Measurements from ENCODE around the gene CCDC15. TPM values are rescaled to one million over a fixed set of nuclear protein-coding genes. Genes with fewer than 3 reads are reported as not detected.

CCDC15 gene
- total RNA-seq, 1 donor, result 2.2 TPM

DNA sequence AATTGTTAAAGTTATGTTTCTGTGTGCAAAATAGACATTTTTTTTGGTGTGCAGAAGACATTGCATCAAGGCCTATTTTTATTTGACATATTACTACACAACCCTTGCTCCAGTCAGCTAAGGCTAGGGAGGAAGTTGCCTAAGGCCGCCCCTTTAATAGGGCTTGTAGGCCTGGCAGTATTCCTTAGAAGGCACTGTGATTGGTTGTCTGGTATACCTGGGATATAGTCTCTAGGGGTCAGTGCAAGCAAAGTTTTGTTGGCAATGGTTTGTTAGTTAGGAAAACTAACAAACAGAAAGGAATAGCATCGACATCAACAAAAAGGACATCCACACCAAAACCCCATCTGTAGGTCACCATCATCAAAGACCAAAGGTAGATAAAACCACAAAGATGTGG, 16.9 kb downstream of the CCDC15 start:
- Histone ChIP-seq H3K4me1 (ENCODE audit: insufficient read depth, low read length) (no peaks in the 10 kb centered on the region), H3K4me3 (ENCODE audit: insufficient read depth, low read length) (no peak overlapping the region), H3K9me3 (ENCODE audit: low read depth, low read length) (no peaks in the 10 kb centered on the region), H2AFZ (ENCODE audit: low read length) (no peak overlapping the region), H4K20me1 (ENCODE audit: insufficient read depth, low read length) (no peaks in the 10 kb centered on the region), H3K4me2 (ENCODE audit: insufficient read depth, low read length) (no peak overlapping the region), H3K79me2 (ENCODE audit: insufficient read depth, low read length) (no peaks in the 10 kb centered on the region), H3K27me3 (ENCODE audit: insufficient read depth, low read length) (no peaks in the 10 kb centered on the region), H3K27ac (ENCODE audit: low read depth, low read length) (no peak overlapping the region), H3K36me3 (ENCODE audit: insufficient read depth, low read length) (no peaks in the 10 kb centered on the region)
- TF ChIP-seq, protein P1, sequence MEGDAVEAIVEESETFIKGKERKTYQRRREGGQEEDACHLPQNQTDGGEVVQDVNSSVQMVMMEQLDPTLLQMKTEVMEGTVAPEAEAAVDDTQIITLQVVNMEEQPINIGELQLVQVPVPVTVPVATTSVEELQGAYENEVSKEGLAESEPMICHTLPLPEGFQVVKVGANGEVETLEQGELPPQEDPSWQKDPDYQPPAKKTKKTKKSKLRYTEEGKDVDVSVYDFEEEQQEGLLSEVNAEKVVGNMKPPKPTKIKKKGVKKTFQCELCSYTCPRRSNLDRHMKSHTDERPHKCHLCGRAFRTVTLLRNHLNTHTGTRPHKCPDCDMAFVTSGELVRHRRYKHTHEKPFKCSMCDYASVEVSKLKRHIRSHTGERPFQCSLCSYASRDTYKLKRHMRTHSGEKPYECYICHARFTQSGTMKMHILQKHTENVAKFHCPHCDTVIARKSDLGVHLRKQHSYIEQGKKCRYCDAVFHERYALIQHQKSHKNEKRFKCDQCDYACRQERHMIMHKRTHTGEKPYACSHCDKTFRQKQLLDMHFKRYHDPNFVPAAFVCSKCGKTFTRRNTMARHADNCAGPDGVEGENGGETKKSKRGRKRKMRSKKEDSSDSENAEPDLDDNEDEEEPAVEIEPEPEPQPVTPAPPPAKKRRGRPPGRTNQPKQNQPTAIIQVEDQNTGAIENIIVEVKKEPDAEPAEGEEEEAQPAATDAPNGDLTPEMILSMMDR (IDR thresholded peaks at IDR 0.05; ENCODE audit: extremely low read depth, low read depth, low read length), result no peak
- DNase-seq (ENCODE audit: insufficient read length, low spot score, missing footprints), result peak; percentile 58

DNA sequence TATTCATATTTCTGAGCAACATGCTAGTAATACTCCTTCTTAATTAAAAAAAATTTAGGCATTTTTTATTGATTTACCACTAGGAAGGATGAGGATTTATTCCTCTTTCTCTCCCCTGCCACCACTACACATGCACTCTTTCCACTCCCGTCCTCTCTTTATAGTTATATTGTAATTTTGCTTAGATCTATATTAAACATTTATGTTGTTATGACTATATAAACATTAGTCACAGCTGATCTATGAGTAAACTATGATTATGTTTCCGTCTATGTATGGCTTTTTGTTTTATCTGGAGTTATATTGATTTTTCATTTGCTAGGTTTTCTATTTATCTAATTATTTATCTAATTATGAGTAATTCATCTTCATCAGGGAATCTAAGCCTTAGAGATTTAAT, 17.8 kb downstream of the CCDC15 start:
- Histone ChIP-seq H3K9me3 (ENCODE audit: low read depth, low read length) (no peaks in the 10 kb centered on the region), H3K36me3 (ENCODE audit: insufficient read depth, low read length) (no peaks in the 10 kb centered on the region), H2AFZ (ENCODE audit: low read length) (peak overlapping the region; percentile 20), H3K27ac (ENCODE audit: low read depth, low read length) (no peak overlapping the region), H3K79me2 (ENCODE audit: insufficient read depth, low read length) (no peaks in the 10 kb centered on the region), H3K27me3 (ENCODE audit: insufficient read depth, low read length) (no peaks in the 10 kb centered on the region), H3K4me2 (ENCODE audit: insufficient read depth, low read length) (no peak overlapping the region), H3K4me1 (ENCODE audit: insufficient read depth, low read length) (no peaks in the 10 kb centered on the region), H4K20me1 (ENCODE audit: insufficient read depth, low read length) (no peaks in the 10 kb centered on the region), H3K4me3 (ENCODE audit: insufficient read depth, low read length) (no peak overlapping the region)
- TF ChIP-seq, protein P1 (IDR thresholded peaks at IDR 0.05; ENCODE audit: extremely low read depth, low read depth, low read length), result no peak
- no peak for DNase-seq (ENCODE audit: insufficient read length, low spot score, missing footprints)

DNA sequence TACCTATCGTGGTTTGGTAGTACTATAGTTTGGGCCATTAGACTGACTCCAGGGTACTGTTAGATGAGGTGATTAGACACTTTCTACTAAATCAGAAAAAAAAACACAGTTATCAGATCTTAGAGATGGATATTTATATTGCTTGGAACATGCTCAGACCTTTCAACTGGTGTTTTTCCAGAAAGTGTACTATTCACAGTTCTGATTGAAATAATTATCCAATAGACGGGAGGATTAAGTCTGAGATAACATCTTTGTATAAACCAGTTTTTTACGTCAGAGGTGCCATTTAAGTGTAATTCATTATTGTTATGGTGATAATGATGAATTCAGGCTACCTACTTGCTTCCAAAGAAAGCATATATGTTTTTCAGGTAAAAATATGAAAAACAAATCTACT, 22.5 kb downstream of the CCDC15 start:
- no peak overlapping the region for H3K4me2 ChIP-seq (ENCODE audit: insufficient read depth, low read length)
- H3K27ac ChIP-seq (ENCODE audit: low read depth, low read length), result no peak overlapping the region
- DNase-seq (ENCODE audit: insufficient read length, low spot score, missing footprints), result no peak
- H3K79me2 ChIP-seq (ENCODE audit: insufficient read depth, low read length), result no peaks in the 10 kb centered on the region
- TF ChIP-seq, protein P1 (IDR thresholded peaks at IDR 0.05; ENCODE audit: extremely low read depth, low read depth, low read length), result no peak
- peaks cover under 1% of the 10 kb centered on the region for H3K9me3 ChIP-seq (ENCODE audit: low read depth, low read length)
- no peaks in the 10 kb centered on the region for H3K4me1 ChIP-seq (ENCODE audit: insufficient read depth, low read length)
- no peak overlapping the region for H2AFZ ChIP-seq (ENCODE audit: low read length)
- H3K27me3 ChIP-seq (ENCODE audit: insufficient read depth, low read length), result no peaks in the 10 kb centered on the region
- no peaks in the 10 kb centered on the region for H4K20me1 ChIP-seq (ENCODE audit: insufficient read depth, low read length)
- H3K36me3 ChIP-seq (ENCODE audit: insufficient read depth, low read length), result no peaks in the 10 kb centered on the region
- H3K4me3 ChIP-seq (ENCODE audit: insufficient read depth, low read length), result no peak overlapping the region

DNA sequence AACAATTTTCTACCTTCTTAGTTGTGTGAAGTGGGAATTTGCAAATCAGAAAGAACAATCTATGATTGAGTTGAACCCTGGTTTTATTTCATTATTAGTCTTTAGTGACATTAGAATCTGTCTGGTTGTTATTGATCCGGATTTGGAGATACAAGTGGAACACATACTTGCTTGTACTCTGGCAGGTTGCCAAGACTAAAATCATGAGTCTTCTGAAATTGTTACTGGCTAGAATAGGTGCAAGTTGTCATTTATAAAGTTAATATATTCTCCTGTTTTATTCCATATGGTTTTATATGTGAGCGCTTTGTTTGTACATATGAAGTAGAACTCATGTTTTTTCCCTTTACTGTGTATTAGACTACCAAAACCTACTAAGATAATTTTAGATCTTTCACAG, 23.0 kb downstream of the CCDC15 start:
- Histone ChIP-seq H3K4me3 (ENCODE audit: insufficient read depth, low read length) (no peak overlapping the region), H4K20me1 (ENCODE audit: insufficient read depth, low read length) (no peaks in the 10 kb centered on the region), H3K9me3 (ENCODE audit: low read depth, low read length) (peaks cover 3% of the 10 kb centered on the region), H3K4me2 (ENCODE audit: insufficient read depth, low read length) (no peak overlapping the region), H3K36me3 (ENCODE audit: insufficient read depth, low read length) (no peaks in the 10 kb centered on the region), H3K79me2 (ENCODE audit: insufficient read depth, low read length) (no peaks in the 10 kb centered on the region), H2AFZ (ENCODE audit: low read length) (no peak overlapping the region), H3K27me3 (ENCODE audit: insufficient read depth, low read length) (no peaks in the 10 kb centered on the region), H3K27ac (ENCODE audit: low read depth, low read length) (no peak overlapping the region), H3K4me1 (ENCODE audit: insufficient read depth, low read length) (no peaks in the 10 kb centered on the region)
- TF ChIP-seq, protein P1 (IDR thresholded peaks at IDR 0.05; ENCODE audit: extremely low read depth, low read depth, low read length), result no peak
- no peak for DNase-seq (ENCODE audit: insufficient read length, low spot score, missing footprints)
